Uterus (tissue), 2 donors: ENCODE results near the gene NT5C3A.

Source experiments
- CTCF ChIP-seq, 4 experiments: fragments of 200-600 bp in 2 of 4; fragments of 450-650 bp in 2 of 4; sonication (generic) in 2 of 4; IDR thresholded peaks; one replicate each; pipeline ENCODE4 v1.5.1; 2016 to 2019; ENCODE audit warnings: antibody characterized with exemption in 4 of 4, mild to moderate bottlenecking in 2 of 4, moderate library complexity in 1 of 4
- POLR2A ChIP-seq, 2 donors: fragments of 450-650 bp; IDR thresholded peaks; one replicate each; pipeline ENCODE4 v1.6.1; 2016; ENCODE audit warnings: antibody characterized with exemption in 2 of 2, mild to moderate bottlenecking in 1 of 2, moderate library complexity in 1 of 2

- TF ChIP-seq CTCF (IDR thresholded peaks at IDR 0.05) (no peak), POLR2A (IDR thresholded peaks at IDR 0.05) (no peak)
Measured at GRCh38 chr7:33067921-33068320, 5.3 kb upstream of the NT5C3A start.
